GM23248 (cell line): ENCODE measurements around the gene QRFP.

ENCODE experiments used
- EZH2 ChIP-seq: fragments of 200-600 bp; sonication (generic); IDR thresholded peaks from 2 replicates; pipeline ENCODE4 v1.6.1; 2018; ENCODE audit warnings: antibody characterized with exemption, mild to moderate bottlenecking; ENCODE audit not compliant: insufficient read depth, poor library complexity, severe bottlenecking
- EZH2phosphoT487 ChIP-seq: fragments of 200-600 bp; sonication (generic); IDR thresholded peaks from 2 replicates; pipeline ENCODE4 v1.6.1; 2018; ENCODE audit warnings: antibody characterized with exemption, moderate library complexity, mild to moderate bottlenecking, low read depth; ENCODE audit not compliant: insufficient read depth

DNA sequence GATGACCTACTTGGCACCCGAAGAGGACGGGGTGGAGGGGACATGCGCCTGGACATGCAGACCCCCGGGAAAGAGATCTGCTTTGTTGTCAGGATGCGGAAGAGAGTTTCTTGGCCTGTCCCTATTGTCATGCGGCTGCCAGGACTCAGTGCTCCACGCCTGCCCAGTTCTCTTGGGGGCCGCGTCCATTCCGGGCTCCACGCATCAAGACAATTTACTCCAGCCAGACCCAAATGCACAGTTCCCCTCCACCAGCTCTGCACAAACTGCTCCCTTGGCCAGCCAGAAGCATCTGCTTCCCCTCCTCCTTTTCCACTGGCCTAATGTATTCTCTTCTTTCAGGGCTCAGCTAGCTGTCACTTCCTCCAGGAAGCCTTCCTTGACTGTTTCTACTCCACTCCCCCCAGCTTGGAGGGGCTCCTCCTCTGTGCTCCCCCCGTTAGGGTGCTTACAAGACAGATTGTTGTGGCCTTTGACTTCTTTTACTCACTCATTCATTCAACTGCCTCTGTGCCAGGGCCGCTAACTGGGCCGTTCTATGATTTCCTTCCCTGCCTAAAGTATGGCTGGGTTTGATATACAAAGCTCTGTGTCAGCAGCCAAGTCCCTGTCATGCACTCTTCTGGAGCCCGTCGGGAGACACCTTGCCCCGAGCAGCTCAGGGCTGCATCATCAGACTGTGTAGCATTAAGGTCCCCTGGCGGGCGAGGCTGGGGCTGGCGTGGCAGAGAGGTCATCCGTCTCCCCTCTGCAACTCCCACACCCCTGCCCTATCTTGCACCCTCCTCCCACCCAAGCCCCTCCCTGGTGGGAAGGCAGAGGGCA, 35.9 kb upstream of the QRFP start:
- TF ChIP-seq EZH2 (no peak), EZH2phosphoT487 (no peak)
